HG03025 (cell line): ENCODE measurements around the gene ZNF674.
"Not testable (repeated sequence)": the region's sequence is repeated elsewhere in the genome, so short reads cannot be mapped to it uniquely, and the experiment has no call there.

Experiments
- ATAC-seq: cut with Tn5 transposase; IDR thresholded peaks from one replicate; pipeline ENCODE4 v1.9.1; 2021; ENCODE audit warnings: mild to moderate bottlenecking, moderate library complexity; ENCODE audit not compliant: unreplicated experiment, low FRiP score

The ZNF674 gene

DNA sequence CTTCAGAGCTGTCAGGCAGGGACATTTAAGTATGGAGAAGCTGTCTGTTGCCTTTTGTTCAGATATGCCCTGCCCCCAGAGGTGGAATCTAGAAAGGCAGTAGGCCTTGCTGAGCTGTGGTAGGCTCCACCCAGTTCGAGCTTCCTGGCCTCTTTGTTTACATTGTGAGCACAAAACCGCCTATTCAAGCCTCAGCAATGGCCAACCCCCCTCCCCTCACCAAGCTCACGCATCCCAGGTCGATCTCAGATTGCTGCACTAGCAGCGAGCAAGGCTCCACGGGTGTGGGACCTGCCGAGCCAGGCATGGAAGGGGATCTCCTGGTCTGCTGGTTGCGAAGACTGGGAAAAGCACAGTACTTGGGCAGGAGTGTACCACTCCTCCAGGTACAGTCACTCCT is 59.3 kb downstream of the ZNF674 start:
- no peak for ATAC-seq

DNA sequence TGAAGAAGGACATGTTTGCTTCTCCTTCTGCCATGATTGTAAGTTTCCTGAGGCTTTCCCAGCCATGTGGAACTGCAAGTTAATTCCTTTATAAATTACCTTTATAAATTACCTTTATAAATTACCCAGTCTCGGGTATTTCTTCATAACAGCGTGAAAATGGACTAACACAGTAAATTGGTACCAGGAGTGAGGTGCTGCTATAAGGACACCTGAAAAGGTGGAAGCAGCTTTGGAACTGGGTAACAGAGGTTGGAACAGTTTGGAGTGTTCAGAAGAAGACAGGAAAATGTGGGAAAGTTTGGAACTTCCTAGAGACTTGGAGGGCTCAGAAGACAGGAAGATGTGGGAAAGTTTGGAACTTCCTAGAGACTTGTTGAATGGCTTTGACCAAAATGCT is 66.6 kb downstream of the ZNF674 start:
- not testable (repeated sequence) for ATAC-seq

DNA sequence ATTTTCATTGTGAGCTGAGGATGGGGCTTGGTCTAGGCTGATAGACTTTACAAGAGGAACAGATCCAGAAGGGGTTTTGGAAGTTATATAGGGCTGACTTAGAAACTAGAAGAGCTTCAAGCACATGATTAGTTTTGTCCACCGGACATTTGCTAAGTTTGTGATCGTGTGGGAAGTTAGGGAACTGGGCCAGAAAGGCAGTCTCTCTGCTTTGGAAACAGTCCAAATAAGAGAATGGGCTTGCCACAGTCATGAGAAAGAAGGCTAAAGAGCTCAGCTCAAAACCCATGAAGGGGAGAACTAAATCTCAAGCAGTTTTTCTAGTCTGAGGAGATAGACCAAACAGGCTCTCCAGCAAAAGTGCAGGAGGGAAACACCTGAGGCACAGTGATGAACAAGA is 67.8 kb downstream of the ZNF674 start:
- no peak for ATAC-seq

DNA sequence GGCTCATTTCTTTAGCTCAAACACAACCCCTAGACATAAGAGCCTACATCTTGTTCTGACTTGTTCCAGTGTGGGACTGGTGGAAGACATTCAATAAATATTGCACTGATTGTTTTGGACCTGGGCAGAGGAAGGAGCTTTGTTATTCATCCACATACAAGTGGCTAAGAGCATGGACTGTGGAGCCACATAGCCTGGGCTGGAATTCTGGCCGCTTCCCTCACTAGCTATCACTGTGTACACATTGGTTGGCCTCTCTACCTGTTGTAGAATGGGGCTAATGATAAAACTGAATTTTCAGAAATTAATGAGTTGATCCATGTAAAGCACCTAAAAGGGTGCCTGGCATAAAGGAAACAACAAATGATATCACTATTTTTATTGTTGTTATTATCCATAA is 80.0 kb downstream of the ZNF674 start:
- ATAC-seq, result no peak

DNA sequence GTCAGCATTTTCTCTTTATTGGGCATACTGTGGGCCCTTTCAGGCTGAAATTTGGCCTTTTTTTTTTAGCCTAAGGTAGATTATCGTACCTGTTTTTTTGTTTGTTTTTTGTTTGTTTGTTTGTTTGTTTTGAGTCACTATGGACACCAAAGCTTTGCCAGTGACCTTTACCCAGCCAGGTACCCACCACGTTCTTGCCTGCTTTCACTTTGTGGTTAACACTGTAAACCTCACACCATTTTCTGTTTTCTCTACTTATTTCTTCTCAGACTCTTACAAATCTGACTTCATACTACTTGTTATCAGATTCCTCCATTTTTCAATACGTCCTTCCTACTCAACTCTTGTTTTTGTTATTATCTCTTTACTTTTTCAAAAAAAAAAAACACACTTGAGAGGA is 81.5 kb downstream of the ZNF674 start:
- no peak for ATAC-seq

DNA sequence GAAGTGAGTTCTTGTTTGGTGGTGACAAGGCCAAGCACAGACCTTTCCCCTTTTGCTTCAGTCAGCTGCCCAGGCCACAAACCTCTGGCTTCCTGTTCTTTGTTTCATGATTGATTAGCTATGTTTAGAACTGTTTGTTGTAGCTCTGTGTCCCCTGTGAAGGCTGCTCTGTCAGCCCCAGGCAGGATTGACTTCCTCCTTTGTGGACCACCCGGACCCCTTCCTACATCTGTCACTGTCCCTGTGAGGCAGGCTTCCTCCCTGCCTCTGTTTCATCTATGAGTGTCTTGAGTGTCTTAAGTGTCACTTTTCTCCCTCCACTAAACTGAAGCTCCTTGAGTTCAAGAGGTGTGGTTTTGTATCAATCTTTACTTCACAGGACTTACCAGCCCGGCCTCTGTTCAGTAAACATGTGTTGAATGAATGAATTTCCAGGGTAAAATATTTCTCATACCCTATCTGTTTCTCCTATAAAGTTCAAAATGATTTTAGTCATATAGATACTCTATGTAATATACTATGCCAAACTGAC is 83.5 kb downstream of the ZNF674 start:
- peak; percentile 93 for ATAC-seq

DNA sequence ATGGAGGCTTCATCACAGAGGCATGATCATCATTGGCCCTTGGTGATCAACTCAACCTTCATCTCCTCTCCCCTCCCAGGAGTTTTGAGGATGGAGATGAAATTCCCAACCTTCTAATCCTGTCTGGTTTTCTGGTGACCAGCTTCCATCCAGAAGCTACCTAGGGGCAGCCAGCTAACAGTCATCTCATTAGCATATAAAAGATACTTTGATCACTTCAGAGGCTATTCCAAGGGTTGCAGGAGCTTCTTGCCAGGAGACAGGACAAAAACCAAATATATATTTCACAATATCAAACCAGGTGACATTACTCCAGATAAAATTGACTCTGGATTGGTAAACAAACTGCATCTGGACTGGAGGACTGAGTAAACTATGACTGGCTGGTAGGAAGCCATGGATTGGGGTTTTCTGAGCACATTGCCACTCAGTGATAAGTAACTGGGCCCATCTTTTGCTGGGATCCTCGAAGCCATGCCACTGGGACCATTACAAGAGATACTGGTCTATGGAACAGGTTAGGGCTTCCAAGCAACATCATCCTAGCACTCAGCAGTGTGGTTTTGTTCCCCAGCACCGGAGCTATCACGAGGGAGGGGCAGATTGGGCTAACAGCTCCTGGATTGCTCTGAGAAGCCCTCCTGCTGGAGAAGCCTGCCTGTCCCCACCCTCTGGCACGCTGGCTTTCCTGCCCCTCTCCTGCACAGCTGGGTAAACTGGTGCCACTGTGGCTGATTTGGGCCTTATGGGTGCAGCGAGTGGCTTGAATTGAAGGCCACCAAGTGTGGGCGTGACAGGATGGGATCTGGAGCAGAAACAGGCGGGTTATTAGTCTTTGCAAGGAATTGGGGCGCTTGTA is 84.2 kb downstream of the ZNF674 start:
- peak; percentile 11 for ATAC-seq

DNA sequence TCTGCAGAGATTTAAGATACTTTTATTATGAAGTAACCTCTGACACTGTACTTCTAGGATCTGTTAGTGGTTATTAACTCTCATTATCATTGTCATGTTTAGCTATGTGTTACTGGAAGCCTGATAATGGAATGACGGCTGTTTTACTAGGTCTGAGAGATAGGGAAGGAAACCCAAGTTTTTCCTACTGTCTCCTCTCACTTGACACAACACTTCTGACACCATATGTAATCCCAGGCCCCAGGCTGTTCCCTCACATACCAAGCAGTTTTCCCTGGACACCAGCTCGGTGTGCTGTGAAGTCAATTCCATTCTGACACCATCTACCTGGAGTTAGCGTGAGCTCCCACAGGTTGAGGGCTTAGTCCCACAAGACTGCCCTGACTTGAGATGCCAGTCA is 85.6 kb downstream of the ZNF674 start:
- ATAC-seq, result no peak

DNA sequence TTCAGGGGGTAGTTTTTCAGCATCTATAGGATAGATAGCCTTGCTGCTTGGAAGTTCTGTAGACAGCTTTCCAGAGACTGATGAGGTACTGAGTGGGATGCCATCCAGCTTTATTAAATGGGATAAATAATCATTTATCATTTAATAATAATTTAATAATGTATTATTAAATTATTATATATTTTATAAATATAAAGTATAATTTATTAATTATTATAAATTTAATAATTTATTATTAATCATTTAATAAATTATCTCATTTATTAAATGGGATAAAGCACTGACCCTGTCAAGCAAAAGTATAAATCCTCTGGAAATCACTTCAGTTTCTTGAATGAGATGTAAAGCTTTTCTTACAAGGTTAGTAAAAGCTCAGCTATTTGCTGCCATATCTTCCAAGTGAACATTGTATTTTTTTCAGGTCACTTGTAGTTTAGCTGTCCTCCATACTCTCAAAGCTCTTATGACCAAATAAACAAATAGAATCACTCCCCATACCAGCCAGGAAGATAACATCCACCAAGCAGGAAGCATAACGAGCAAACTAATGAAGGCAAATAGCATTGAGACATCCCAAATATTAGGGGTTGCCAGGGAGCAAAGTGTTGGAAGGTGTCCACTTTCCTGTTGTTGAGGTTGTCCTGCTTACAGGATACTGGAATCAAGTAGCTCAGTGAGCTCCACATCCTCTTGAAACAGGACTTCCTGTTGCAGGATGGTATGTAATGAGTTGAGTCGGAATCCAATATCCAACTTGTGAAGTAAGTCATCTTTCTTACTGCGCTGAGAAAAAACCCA is 88.9 kb downstream of the ZNF674 start:
- no peak for ATAC-seq
